GM19025 (cell line): ENCODE measurements around the gene C16orf74.

Experiments
- ATAC-seq: cut with Tn5 transposase; IDR thresholded peaks from one replicate; pipeline ENCODE4 v1.9.1; 2021; ENCODE audit warnings: mild to moderate bottlenecking, low read depth, moderate library complexity; ENCODE audit not compliant: unreplicated experiment

Gene C16orf74

DNA sequence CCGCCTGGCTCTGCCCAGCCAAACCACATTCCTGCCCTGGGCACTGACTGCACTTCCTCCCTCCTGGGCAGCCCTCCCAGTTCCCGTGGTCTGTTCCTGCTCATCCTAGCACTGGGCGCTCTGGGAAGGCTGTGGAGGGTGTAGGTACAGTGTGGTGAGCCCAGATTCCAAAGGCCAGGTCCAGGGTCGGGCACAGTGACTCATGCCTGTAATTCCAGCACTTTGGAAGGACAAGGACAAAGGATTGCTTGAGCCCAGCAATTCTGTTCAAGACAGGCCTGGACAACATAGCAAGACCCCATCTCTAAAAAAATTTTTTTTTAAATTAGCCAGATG, 30.6 kb downstream of the C16orf74 start:
- ATAC-seq, result no peak

DNA sequence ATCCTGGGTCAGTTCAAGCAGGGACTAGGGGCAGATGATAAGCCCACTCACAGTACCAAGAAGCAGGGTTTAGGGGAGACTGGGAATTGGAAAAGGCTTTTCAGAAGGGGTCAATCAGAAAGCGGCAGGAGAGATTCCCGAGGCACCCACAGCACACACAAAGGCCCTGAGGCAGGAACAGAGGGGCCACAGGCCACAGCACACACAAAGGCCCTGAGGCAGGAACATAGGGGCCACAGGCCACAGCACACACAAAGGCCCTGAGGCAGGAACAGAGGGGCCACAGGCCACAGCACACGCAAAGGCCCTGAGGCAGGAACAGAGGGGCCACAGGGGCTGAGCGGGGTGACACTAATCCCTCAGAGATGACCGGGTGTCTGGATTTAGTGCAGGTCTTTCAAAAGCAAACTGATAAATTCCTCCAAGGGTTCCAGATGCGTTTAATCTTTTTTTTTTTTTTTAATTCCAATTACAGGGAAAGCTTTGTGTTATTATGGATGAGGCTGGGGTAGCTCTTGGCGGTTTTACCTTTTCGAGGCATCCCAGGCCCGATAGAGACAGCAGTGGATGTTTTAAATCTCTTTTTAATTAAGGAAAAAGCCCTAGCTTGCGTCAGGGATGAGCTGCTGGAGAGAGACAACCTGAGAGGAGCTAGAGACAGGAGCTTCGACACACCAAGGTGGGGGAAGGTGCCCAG, 31.1 kb downstream of the C16orf74 start:
- ATAC-seq, result no peak

GRCh38 chr16:85718682-85719081, 32.2 kb downstream of the C16orf74 start:
- no peak for ATAC-seq

DNA sequence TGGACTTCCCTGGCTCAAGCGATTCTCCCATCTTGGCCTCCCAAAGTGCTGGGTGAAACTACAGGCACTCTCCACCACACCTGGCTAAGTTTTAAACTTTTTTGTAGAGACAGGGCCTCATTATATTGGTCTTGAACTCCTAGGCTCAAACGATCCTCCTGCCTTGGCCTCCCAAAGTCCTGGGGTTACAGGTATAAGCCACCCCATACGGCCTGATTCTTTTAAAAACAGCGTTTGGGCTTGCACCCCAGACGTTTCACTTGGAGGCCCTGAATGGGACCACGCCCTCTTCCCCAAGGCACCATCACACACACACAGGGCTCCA, 32.8 kb downstream of the C16orf74 start:
- no peak for ATAC-seq

DNA sequence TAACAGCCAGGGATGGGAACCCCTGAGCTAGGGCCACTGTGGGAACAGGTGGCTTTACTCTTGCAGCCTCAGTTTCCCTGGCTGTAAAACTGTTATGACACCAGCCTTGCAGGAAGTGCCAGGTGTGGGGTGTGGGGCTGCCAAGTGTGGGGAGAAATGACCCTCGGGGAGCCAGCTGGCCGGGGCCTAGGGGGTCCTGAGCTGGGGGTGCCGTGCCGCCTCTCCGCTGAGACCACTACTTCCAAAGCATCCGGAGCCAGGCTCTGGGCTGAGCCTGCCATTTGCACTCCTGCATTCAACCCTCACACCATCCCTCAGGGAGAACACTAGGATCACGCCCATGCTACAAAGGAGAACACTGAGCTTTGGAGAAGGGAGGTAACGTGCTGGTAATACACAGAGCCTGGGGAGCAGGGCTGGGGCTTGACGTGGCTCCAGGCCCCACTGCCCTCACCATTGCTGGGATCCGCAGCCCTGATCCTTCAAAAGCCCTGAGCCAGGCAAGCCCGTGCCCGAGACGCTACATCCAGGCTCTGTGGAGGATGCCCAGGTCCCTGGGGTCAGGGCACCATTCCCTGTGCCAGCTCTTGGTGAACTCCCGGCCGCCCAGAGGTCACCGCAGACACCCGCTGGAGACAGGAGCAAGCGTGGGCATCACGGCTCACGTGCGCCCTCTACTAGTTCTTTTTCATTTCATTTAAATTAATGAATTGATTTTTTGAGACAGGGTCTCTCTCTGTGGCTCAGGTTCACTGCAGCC, 33.3 kb downstream of the C16orf74 start:
- no peak for ATAC-seq

DNA sequence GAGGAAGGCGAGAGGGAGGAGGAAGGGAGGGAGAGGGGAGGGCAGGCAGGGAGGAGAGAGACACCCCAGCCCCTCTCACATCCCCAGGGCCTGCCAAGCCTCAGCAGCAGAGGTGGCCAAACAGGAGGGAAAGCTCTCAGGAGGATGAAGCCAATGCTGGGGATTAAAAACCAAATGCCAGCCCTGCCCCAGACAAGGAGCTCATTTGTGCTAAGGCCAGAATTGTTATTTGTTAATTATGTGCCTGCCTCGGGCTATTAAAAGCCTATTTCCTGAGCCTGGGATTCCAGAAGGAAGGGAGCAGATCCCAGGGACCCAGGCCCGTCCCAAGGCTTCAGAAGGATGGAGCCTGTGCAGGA, 34.2 kb downstream of the C16orf74 start:
- no peak for ATAC-seq

GRCh38 chr16:85716022-85716679, 34.7 kb downstream of the C16orf74 start:
- ATAC-seq, result no peak

- ATAC-seq, result no peak
Observed at GRCh38 chr16:85715169-85716021, 35.5 kb downstream of the C16orf74 start.

- no peak for ATAC-seq
Observed at GRCh38 chr16:85712801-85713200, 38.1 kb downstream of the C16orf74 start.

DNA sequence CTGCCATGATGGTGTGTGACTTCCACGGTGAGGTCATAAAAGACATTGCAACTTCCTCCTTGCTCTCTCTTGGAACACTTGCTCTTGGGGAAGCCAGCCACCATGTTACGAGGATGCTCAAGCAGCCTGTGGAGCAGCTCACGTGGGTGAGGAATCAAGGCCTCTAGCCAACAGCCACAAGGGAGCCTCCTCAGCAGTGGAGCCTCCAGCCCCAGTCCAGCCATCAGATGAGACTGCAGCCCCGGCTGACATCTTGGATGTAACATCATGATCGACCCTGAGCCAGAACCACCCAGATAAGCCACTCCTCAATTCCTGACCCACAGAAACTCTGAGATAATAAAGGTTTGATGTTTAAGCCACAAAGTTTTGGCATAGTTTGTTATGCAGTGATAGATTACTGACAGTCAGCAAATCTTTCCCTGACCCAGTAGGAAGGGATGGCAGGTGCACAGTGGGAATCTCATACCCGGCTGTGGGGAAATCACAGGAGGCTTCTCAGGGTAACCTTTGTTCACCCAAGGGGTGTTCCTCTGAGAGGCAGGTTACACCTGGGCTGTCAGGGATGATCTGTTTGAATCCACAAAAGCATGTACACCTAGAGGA, 38.8 kb downstream of the C16orf74 start:
- no peak for ATAC-seq

DNA sequence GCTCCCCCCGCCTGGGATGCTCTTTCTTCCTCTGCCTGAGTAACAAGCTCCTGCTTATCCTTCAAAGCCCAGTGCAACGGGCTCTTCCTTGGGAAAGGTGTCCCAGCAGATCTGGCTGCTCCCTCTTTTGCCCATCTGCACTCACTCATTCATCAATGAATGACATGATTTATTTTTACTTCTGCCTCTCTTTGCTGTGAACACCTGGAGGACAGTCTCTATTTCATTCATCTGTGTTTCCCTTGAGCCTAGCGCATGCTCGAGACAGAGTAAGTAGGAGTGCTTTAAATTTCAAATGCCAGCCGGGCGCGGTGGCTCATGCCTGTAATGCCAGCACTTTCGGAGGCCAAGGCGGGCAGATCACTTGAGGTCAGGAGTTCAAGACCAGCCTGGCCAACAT, 40.2 kb downstream of the C16orf74 start:
- ATAC-seq, result no peak

- no peak for ATAC-seq
Observed at GRCh38 chr16:85709766-85710585, 40.9 kb downstream of the C16orf74 start.

GRCh38 chr16:85708338-85708737, 42.6 kb downstream of the C16orf74 start:
- no peak for ATAC-seq

DNA sequence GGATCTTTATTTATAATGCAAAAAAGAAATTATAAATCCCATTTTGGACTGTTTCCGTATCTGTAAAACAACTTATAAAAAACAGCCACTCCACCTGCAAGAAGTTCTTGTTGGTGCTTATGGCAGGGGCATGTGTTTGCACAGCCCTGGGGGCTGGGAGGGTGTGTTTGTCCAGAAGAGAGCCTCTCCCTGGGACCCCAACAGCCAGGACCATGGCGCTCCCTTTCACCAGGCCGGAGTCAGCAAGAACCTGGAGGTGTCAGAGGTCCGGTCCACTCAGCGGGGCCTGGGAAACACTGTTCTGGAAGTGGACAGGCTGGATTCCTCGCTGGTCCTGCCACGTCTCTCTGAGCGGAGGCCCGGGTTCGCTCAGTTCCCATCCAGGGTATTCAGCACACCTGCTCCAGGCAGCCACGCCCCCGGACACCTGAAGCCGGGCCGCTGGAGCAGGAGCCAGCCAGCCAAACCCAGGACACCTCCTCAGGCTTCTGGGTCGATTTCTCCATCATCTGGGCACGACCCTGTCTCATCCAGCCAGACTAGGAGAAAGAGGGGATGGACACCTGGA, 43.3 kb downstream of the C16orf74 start:
- ATAC-seq, result no peak

- no peak for ATAC-seq
Observed at GRCh38 chr16:85706449-85707034, 44.4 kb downstream of the C16orf74 start.

- no peak for ATAC-seq
Observed at GRCh38 chr16:85704900-85705846, 45.7 kb downstream of the C16orf74 start.

DNA sequence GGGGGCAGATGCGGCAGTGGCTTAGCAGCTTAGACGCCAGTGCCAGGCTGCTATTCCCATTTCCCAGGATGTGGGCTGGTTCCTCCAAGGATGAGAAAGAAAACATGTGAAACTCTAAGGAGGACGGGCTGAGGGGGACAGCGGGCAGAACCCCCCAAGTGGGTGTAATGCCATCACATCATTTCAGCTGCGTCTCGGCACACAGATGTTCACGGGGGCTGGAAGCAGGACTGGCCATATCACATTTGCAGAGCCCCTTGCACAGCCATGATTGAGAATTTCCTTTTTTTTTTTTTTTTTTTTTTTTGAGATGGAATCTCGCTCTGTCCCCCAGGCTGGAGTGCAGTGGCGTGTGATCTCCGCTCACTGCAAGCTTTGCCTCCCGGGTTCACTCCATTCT, 46.9 kb downstream of the C16orf74 start:
- no peak for ATAC-seq

DNA sequence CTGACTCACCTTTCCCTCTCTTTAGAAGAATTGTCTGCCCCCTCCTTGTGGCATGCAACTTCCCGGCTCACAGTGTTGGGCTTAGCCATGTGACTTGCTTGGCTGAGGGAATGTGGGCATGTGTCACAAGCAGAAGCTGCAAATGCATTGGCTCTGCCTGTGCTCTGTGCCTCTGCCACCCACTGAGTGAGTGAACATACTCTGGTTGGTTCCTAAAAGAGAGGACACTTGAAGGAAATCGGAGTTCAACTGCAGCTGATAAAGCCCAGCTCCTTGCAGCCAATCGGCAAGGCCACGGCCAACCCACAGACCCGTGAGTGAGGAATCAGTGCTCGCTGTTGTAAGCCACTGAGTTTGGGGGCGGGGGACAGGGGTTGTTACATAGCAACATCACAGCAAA, 51.3 kb downstream of the C16orf74 start:
- no peak for ATAC-seq
